GM12864 (cell line): Measurements from ENCODE around the gene MBD3.

ENCODE experiments used
- DNase-seq: peaks from one replicate; pipeline ENCODE4 v3.0.0-alpha.2; 2011; ENCODE audit warnings: low read depth
- H3K4me3 ChIP-seq: 2 replicates; pipeline ENCODE4 v1.5.1; 2011; ENCODE audit warnings: mild to moderate bottlenecking, low read depth, low read length, control low read depth
- TF ChIP-seq, protein P1 (sequence below): IDR thresholded peaks from 2 replicates; pipeline ENCODE4 v1.5.1; 2011; ENCODE audit warnings: low read depth, mild to moderate bottlenecking, moderate library complexity, low read length, control low read depth, inconsistent platforms; ENCODE audit errors: missing control alignments

The MBD3 gene

GRCh38 chr19:1598777-1599459 is 6.3 kb upstream of the MBD3 start:
- DNase-seq, result no peak
- no peak overlapping the region for H3K4me3 ChIP-seq
- TF ChIP-seq, protein P1, sequence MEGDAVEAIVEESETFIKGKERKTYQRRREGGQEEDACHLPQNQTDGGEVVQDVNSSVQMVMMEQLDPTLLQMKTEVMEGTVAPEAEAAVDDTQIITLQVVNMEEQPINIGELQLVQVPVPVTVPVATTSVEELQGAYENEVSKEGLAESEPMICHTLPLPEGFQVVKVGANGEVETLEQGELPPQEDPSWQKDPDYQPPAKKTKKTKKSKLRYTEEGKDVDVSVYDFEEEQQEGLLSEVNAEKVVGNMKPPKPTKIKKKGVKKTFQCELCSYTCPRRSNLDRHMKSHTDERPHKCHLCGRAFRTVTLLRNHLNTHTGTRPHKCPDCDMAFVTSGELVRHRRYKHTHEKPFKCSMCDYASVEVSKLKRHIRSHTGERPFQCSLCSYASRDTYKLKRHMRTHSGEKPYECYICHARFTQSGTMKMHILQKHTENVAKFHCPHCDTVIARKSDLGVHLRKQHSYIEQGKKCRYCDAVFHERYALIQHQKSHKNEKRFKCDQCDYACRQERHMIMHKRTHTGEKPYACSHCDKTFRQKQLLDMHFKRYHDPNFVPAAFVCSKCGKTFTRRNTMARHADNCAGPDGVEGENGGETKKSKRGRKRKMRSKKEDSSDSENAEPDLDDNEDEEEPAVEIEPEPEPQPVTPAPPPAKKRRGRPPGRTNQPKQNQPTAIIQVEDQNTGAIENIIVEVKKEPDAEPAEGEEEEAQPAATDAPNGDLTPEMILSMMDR, result no peak

DNA sequence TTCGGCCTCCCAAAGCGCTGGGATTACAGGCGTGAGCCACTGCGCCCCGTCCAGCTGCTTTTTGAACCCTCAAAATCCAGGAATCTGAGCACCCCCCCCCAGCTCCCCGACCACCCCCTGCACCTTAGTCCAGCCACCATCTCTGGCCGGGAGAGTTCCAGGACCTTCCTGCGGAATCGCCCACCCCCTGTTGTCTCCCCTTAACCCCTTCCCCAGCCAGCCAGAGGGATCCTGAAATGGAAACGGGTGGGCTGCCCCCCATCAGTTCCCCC is 772 bp upstream of the MBD3 start:
- H3K4me3 ChIP-seq, result peak overlapping the region; percentile 84
- TF ChIP-seq, protein P1, result no peak
- DNase-seq, result no peak

GRCh38 chr19:1592024-1592754 is 476 bp downstream of the MBD3 start:
- peak; percentile 58 for DNase-seq
- peak overlapping the region; percentile 85 for H3K4me3 ChIP-seq
- TF ChIP-seq, protein P1, result no peak

DNA sequence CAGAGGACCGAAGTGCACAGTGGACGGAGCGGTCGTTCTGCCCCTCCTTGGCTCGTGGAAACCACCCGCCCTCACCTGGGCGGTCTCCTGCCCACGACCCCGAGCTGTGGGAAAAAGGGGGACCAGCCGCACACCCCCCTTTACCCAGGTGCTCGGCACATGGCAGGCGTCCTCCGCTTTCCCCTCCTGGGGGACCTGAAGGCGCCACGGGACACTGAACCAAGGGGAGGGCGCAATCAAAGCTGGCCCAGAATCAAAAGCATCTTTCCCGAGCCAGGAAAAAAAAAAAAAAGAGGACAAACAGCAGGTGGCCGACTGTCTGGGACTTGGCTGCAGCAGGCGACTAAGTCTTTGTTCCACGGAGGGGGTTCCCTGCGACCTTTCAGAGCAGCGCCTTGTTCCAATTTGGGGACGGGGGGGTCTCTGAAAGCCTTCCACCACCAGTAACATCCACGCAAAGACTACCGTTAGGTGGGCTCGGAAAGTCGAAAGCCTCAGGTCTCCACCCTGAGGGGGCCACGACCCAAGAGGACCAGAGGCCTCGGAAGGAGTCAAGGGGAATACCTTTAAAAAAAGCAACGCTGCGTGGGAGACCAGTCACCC is 1.1 kb downstream of the MBD3 start:
- DNase-seq, result no peak
- peak overlapping the region; percentile 85 for H3K4me3 ChIP-seq
- TF ChIP-seq, protein P1, result no peak

GRCh38 chr19:1590641-1591397 is 1.8 kb downstream of the MBD3 start:
- DNase-seq, result no peak
- TF ChIP-seq, protein P1, result peak; percentile 61
- H3K4me3 ChIP-seq, result peak overlapping the region; percentile 85

- TF ChIP-seq, protein P1, result no peak
- no peak for DNase-seq
- H3K4me3 ChIP-seq, result no peak overlapping the region
Observed at GRCh38 chr19:1587872-1588271, 4.8 kb downstream of the MBD3 start.
